ENCODE measurements around the gene PARN. TPM values are rescaled to one million over a fixed set of nuclear protein-coding genes. Genes with fewer than 3 reads are reported as not detected.

PARN gene
- total RNA-seq, 4 donors from 2014 or later: 11.4 to 26.9 (median 20.7) TPM

- intact Hi-C loops (cut with DNase I): no loop called here
- TF ChIP-seq, protein P1, sequence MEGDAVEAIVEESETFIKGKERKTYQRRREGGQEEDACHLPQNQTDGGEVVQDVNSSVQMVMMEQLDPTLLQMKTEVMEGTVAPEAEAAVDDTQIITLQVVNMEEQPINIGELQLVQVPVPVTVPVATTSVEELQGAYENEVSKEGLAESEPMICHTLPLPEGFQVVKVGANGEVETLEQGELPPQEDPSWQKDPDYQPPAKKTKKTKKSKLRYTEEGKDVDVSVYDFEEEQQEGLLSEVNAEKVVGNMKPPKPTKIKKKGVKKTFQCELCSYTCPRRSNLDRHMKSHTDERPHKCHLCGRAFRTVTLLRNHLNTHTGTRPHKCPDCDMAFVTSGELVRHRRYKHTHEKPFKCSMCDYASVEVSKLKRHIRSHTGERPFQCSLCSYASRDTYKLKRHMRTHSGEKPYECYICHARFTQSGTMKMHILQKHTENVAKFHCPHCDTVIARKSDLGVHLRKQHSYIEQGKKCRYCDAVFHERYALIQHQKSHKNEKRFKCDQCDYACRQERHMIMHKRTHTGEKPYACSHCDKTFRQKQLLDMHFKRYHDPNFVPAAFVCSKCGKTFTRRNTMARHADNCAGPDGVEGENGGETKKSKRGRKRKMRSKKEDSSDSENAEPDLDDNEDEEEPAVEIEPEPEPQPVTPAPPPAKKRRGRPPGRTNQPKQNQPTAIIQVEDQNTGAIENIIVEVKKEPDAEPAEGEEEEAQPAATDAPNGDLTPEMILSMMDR (IDR thresholded peaks at IDR 0.05): no peak
- TF ChIP-seq POLR2A (IDR thresholded peaks at IDR 0.05): no peak
- H3K27ac ChIP-seq: no peak overlapping the region
- 79 to 87% methylated on average over 2 of the region's 2 CpGs for WGBS, 2 donors
- peaks cover 10 to 100% (median 44%) of the 10 kb centered on the region in 3 donors for H3K36me3 ChIP-seq
- H3K4me3 ChIP-seq: no peak overlapping the region
- DNase-seq: no peak
- no peaks in the 10 kb centered on the region for H3K9me3 ChIP-seq
- no peaks in the 10 kb centered on the region for H3K27me3 ChIP-seq
- H3K4me1 ChIP-seq: peaks cover 0 to 15% (median 0%) of the 10 kb centered on the region in 3 donors
Measured at GRCh38 chr16:14658063-14658462, 28.0 kb upstream of the PARN start.

DNA sequence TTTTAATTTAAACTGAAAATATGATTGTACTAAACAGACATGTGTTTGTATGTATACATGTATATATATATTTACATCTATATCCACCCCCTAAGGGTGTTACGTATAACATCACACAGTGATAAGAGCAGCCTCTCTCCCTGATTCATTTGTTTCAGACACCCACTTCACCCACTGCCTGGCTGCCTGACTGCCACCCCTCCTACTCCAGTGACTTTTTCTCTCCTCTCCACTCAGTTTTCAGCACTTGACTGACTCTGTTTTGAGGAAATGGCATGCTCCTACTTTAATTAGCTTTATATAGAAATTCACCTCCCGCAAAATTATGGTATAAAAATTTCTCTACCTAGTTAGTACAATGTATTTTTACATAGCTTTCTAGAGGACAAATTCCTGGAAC lies 22.7 kb upstream of the PARN start:
- peaks cover 0 to 100% (median 30%) of the 10 kb centered on the region in 3 donors for H3K36me3 ChIP-seq
- no peak for DNase-seq
- H3K27ac ChIP-seq: no peak overlapping the region
- 96 to 97% methylated on average over 2 of the region's 2 CpGs for WGBS, 2 donors
- no peaks in the 10 kb centered on the region for H3K9me3 ChIP-seq
- TF ChIP-seq POLR2A (IDR thresholded peaks at IDR 0.05): no peak
- TF ChIP-seq, protein P1 (IDR thresholded peaks at IDR 0.05): no peak
- intact Hi-C loops (cut with DNase I): no loop called here
- H3K4me1 ChIP-seq: peaks cover 0 to 29% (median 0%) of the 10 kb centered on the region in 3 donors
- H3K27me3 ChIP-seq: no peaks in the 10 kb centered on the region
- no peak overlapping the region for H3K4me3 ChIP-seq

DNA sequence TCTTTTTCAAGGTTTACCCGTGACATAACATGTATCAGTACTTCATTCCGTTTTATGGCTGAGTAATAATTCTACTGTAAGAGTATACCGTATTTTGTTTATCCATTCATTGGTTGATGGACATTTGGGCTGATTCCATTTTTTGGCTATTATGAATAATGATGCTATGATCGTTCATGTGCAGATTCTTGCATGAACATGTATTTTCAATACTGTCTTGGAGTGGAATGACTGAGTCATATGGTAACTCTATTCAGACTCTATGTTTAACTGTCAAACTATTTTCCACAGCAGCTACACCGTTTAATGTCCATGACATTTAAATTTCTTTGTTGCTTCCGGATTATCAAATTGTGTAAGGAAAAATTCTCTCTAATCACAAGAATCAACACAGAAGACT lies 20.6 kb upstream of the PARN start:
- H3K4me3 ChIP-seq: no peak overlapping the region
- DNase-seq: no peak
- peaks cover 0 to 16% (median 0%) of the 10 kb centered on the region in 3 donors for H3K4me1 ChIP-seq
- TF ChIP-seq, protein P1 (IDR thresholded peaks at IDR 0.05): no peak
- no peak for TF ChIP-seq POLR2A (IDR thresholded peaks at IDR 0.05)
- peak overlapping the region in 2 of 4 donors; percentile 45 to 54 for H3K27ac ChIP-seq
- H3K9me3 ChIP-seq: no peaks in the 10 kb centered on the region
- intact Hi-C loops (cut with DNase I): no loop called here
- no peaks in the 10 kb centered on the region for H3K27me3 ChIP-seq
- 29 to 38% methylated on average over 6 of the region's 6 CpGs for WGBS, 2 donors
- H3K36me3 ChIP-seq: peaks cover 0 to 100% (median 29%) of the 10 kb centered on the region in 3 donors

- TF ChIP-seq, protein P1 (IDR thresholded peaks at IDR 0.05): no peak
- no peak for TF ChIP-seq POLR2A (IDR thresholded peaks at IDR 0.05)
- WGBS, 2 donors: 88 to 92% methylated on average over 6 to 10 of the region's 10 CpGs
- DNase-seq: no peak
- Histone ChIP-seq H3K4me1 (peaks cover 0 to 14% (median 0%) of the 10 kb centered on the region in 3 donors), H3K27ac (no peak overlapping the region), H3K9me3 (no peaks in the 10 kb centered on the region), H3K27me3 (no peaks in the 10 kb centered on the region), H3K4me3 (no peak overlapping the region), H3K36me3 (peaks cover 2 to 100% (median 32%) of the 10 kb centered on the region in 3 donors)
- intact Hi-C loops (cut with DNase I): no loop called here
Measured at GRCh38 chr16:14649816-14650215, 19.8 kb upstream of the PARN start.

- H3K4me1 ChIP-seq: peaks cover 0 to 31% (median 4%) of the 10 kb centered on the region in 3 donors
Measured at GRCh38 chr16:14641926-14642325, 11.9 kb upstream of the PARN start.

More at GRCh38 chr16:14641926-14642325, 11.9 kb upstream of the PARN start:
- TF ChIP-seq, protein P1 (IDR thresholded peaks at IDR 0.05): no peak
- TF ChIP-seq POLR2A (IDR thresholded peaks at IDR 0.05): no peak
- peaks cover 8 to 59% (median 17%) of the 10 kb centered on the region in 3 donors for H3K36me3 ChIP-seq
- no peaks in the 10 kb centered on the region for H3K9me3 ChIP-seq
- H3K27ac ChIP-seq: no peak overlapping the region
- no peak for DNase-seq
- H3K4me3 ChIP-seq: no peak overlapping the region
- WGBS, 2 donors: 93 to 94% methylated on average over 5 to 7 of the region's 7 CpGs
- H3K27me3 ChIP-seq: no peaks in the 10 kb centered on the region
- intact Hi-C loops (cut with DNase I): no loop called here
